Nephron (organoid): Measurements from ENCODE around the gene FAM222B.

Experiments used
- H3K27ac Mint-ChIP-seq, 3 experiments: 2 replicates each; pipeline ENCODE4 v1.8.0; 2020; ENCODE audit warnings: mixed read lengths in 3 of 3, mild to moderate bottlenecking in 2 of 3, moderate library complexity in 1 of 3
- H3K27me3 Mint-ChIP-seq: 2 replicates; pipeline ENCODE4 v1.8.0; 2021; ENCODE audit warnings: low read depth, mild to moderate bottlenecking, moderate library complexity, mixed read lengths
- H3K36me3 Mint-ChIP-seq: 2 replicates; pipeline ENCODE4 v1.8.0; 2020; ENCODE audit warnings: low read depth, mixed read lengths
- H3K4me1 Mint-ChIP-seq: 2 replicates; pipeline ENCODE4 v1.8.0; 2020; ENCODE audit warnings: mixed read lengths
- H3K4me3 Mint-ChIP-seq, 3 experiments: 2 replicates each; pipeline ENCODE4 v1.8.0; 2020; ENCODE audit warnings: mild to moderate bottlenecking in 3 of 3, mixed read lengths in 3 of 3, moderate library complexity in 2 of 3
- H3K9me3 Mint-ChIP-seq: 2 replicates; pipeline ENCODE4 v1.8.0; 2020; ENCODE audit warnings: mixed read lengths
- CTCF ChIP-seq, 3 experiments: fragments of 200-600 bp; sonication (generic); IDR thresholded peaks; one replicate each; pipeline ENCODE4 v1.5.0; 2021; ENCODE audit warnings: antibody characterized with exemption in 3 of 3; ENCODE audit not compliant: unreplicated experiment in 3 of 3

FAM222B gene

GRCh38 chr17:28887871-28888471 is 45.4 kb upstream of the FAM222B start:
- no peak overlapping the region for H3K27ac Mint-ChIP-seq
- no peak overlapping the region for H3K4me3 Mint-ChIP-seq
- H3K9me3 Mint-ChIP-seq: no peaks in the 10 kb centered on the region
- H3K27me3 Mint-ChIP-seq: no peaks in the 10 kb centered on the region
- peaks cover 12% of the 10 kb centered on the region for H3K4me1 Mint-ChIP-seq
- no peak for TF ChIP-seq CTCF (IDR thresholded peaks at IDR 0.05; ENCODE audit: unreplicated experiment in 3 of 3)
- H3K36me3 Mint-ChIP-seq: peaks cover 12% of the 10 kb centered on the region

GRCh38 chr17:28885951-28886350 is 43.4 kb upstream of the FAM222B start:
- Mint-ChIP-seq H3K9me3 (no peaks in the 10 kb centered on the region), H3K27ac (no peak overlapping the region), H3K4me3 (no peak overlapping the region), H3K4me1 (peaks cover 2% of the 10 kb centered on the region), H3K27me3 (no peaks in the 10 kb centered on the region), H3K36me3 (peaks cover 21% of the 10 kb centered on the region)
- no peak for TF ChIP-seq CTCF (IDR thresholded peaks at IDR 0.05; ENCODE audit: unreplicated experiment in 3 of 3)

- peaks cover 25% of the 10 kb centered on the region for H3K36me3 Mint-ChIP-seq
- no peak for TF ChIP-seq CTCF (IDR thresholded peaks at IDR 0.05; ENCODE audit: unreplicated experiment in 3 of 3)
- no peak overlapping the region for H3K4me3 Mint-ChIP-seq
- no peaks in the 10 kb centered on the region for H3K4me1 Mint-ChIP-seq
- no peak overlapping the region for H3K27ac Mint-ChIP-seq
- no peaks in the 10 kb centered on the region for H3K9me3 Mint-ChIP-seq
- H3K27me3 Mint-ChIP-seq: no peaks in the 10 kb centered on the region
Observed at GRCh38 chr17:28885363-28885762, 42.8 kb upstream of the FAM222B start.

GRCh38 chr17:28883967-28884702 is 41.5 kb upstream of the FAM222B start:
- H3K4me3 Mint-ChIP-seq: no peak overlapping the region
- peaks cover 32% of the 10 kb centered on the region for H3K36me3 Mint-ChIP-seq
- no peaks in the 10 kb centered on the region for H3K9me3 Mint-ChIP-seq
- H3K27me3 Mint-ChIP-seq: no peaks in the 10 kb centered on the region
- TF ChIP-seq CTCF (IDR thresholded peaks at IDR 0.05; ENCODE audit: unreplicated experiment in 3 of 3): no peak
- H3K4me1 Mint-ChIP-seq: no peaks in the 10 kb centered on the region
- H3K27ac Mint-ChIP-seq: no peak overlapping the region

- H3K9me3 Mint-ChIP-seq: no peaks in the 10 kb centered on the region
- peaks cover 44% of the 10 kb centered on the region for H3K36me3 Mint-ChIP-seq
- no peaks in the 10 kb centered on the region for H3K4me1 Mint-ChIP-seq
- no peaks in the 10 kb centered on the region for H3K27me3 Mint-ChIP-seq
- no peak for TF ChIP-seq CTCF (IDR thresholded peaks at IDR 0.05; ENCODE audit: unreplicated experiment in 3 of 3)
- no peak overlapping the region for H3K27ac Mint-ChIP-seq
- H3K4me3 Mint-ChIP-seq: no peak overlapping the region
Observed at GRCh38 chr17:28882154-28882895, 39.7 kb upstream of the FAM222B start.
